Measurements from ENCODE around the gene DOCK8. TPM values are rescaled to one million over a fixed set of nuclear protein-coding genes. Genes with fewer than 3 reads are reported as not detected.

DOCK8 gene
- total and polyA plus RNA-seq, 4 experiments from 2014 or later, result 31.0 to 315 (median 200) TPM

GRCh38 chr9:370086-370485 lies 155.4 kb downstream of the DOCK8 start:
- CTCF ChIA-PET (ENCODE audit: partially characterized antibody), result no interaction called here
- Mint-ChIP-seq H3K4me1 (peaks cover 0 to 1% (median under 1%) of the 10 kb centered on the region in 4 donors), H3K9me3 (no peaks in the 10 kb centered on the region), H3K36me3 (peaks cover 78 to 91% of the 10 kb centered on the region in 2 donors), H3K27me3 (no peaks in the 10 kb centered on the region), H3K27ac (no peak overlapping the region), H3K4me3 (no peak overlapping the region)
- no peak for DNase-seq
- POLR2A ChIA-PET (ENCODE audit: partially characterized antibody), result no interaction called here
- Histone ChIP-seq H3K27me3 (ENCODE audit: insufficient read depth, low read length) (no peaks in the 10 kb centered on the region), H3K4me3 (ENCODE audit: low read length in 2 of 2) (no peak overlapping the region), H3K4me1 (ENCODE audit: insufficient read depth, low read length) (no peaks in the 10 kb centered on the region), H3K36me3 (ENCODE audit: insufficient read depth, low read length) (peaks cover 87% of the 10 kb centered on the region), H3K27ac (ENCODE audit: low read depth, low read length) (no peak overlapping the region), H3K9me3 (ENCODE audit: control insufficient read depth in 1 of 2, low read length in 2 of 2) (no peaks in the 10 kb centered on the region)
- intact Hi-C loops (cut with micrococcal nuclease), result no loop called here

DNA sequence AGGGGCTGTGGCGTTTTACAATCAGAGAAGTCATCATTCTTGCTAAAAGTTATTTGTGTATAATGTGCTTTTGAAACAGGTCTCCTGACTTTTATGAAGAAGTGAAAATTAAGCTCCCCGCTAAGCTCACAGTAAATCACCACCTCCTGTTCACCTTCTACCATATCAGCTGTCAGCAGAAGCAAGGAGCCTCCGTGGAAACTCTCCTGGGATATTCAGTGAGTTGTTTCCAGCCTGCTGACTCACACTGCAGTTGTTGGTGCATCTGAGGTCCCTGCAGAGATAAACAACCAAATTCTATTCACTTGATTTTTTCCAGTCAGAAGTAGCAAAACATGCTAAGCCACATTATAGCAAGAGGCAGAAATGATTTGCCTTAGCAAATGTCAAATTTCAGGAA lies 156.7 kb downstream of the DOCK8 start:
- no peak overlapping the region for H3K4me3 Mint-ChIP-seq
- H3K27me3 Mint-ChIP-seq, result no peaks in the 10 kb centered on the region
- no peak for DNase-seq
- H3K27ac ChIP-seq (ENCODE audit: low read depth, low read length), result no peak overlapping the region
- H3K9me3 Mint-ChIP-seq, result no peaks in the 10 kb centered on the region
- intact Hi-C loops (cut with micrococcal nuclease), result no loop called here
- H3K27me3 ChIP-seq (ENCODE audit: insufficient read depth, low read length), result no peaks in the 10 kb centered on the region
- H3K4me1 ChIP-seq (ENCODE audit: insufficient read depth, low read length), result no peaks in the 10 kb centered on the region
- H3K4me1 Mint-ChIP-seq, result peaks cover 0 to 4% (median 0%) of the 10 kb centered on the region in 4 donors
- ChIA-PET POLR2A (ENCODE audit: partially characterized antibody) (no interaction called here), CTCF (ENCODE audit: partially characterized antibody) (no interaction called here)
- H3K36me3 ChIP-seq (ENCODE audit: insufficient read depth, low read length), result peaks cover 88% of the 10 kb centered on the region
- peaks cover 77 to 91% of the 10 kb centered on the region in 2 donors for H3K36me3 Mint-ChIP-seq
- no peak overlapping the region for H3K4me3 ChIP-seq (ENCODE audit: low read length in 2 of 2)
- no peak overlapping the region for H3K27ac Mint-ChIP-seq
- H3K9me3 ChIP-seq (ENCODE audit: control insufficient read depth in 1 of 2, low read length in 2 of 2), result no peaks in the 10 kb centered on the region

DNA sequence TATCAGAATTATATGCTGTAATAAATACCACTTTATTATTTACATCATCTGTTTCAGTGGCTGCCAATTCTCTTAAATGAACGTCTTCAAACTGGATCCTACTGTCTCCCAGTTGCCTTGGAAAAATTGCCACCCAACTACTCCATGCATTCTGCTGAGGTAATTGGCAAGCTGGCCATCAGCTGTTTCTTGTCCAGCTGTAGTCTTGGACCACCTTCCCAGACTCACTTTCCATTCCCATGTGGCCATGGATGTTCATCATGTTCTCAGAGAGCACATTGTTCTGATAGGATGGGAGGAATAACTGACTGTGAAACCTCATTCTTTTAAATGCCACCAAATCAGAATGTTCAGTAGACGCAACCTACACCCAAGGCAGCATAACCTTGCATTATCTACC lies 157.5 kb downstream of the DOCK8 start:
- DNase-seq, result no peak
- Mint-ChIP-seq H3K4me3 (no peak overlapping the region), H3K27me3 (no peaks in the 10 kb centered on the region), H3K27ac (peak overlapping the region in 4 of 7 donors; percentile 25 to 69 (median 58)), H3K4me1 (peaks cover 0 to 4% (median 0%) of the 10 kb centered on the region in 4 donors), H3K9me3 (no peaks in the 10 kb centered on the region), H3K36me3 (peaks cover 79 to 90% of the 10 kb centered on the region in 2 donors)
- no peak overlapping the region for H3K4me3 ChIP-seq (ENCODE audit: low read length in 2 of 2)
- peaks cover 4% of the 10 kb centered on the region for H3K4me1 ChIP-seq (ENCODE audit: insufficient read depth, low read length)
- intact Hi-C loops (cut with micrococcal nuclease), result no loop called here
- H3K36me3 ChIP-seq (ENCODE audit: insufficient read depth, low read length), result peaks cover 88% of the 10 kb centered on the region
- no peaks in the 10 kb centered on the region for H3K27me3 ChIP-seq (ENCODE audit: insufficient read depth, low read length)
- ChIA-PET POLR2A (ENCODE audit: partially characterized antibody) (no interaction called here), CTCF (ENCODE audit: partially characterized antibody) (no interaction called here)
- H3K9me3 ChIP-seq (ENCODE audit: control insufficient read depth in 1 of 2, low read length in 2 of 2), result no peaks in the 10 kb centered on the region
- H3K27ac ChIP-seq (ENCODE audit: low read depth, low read length), result no peak overlapping the region

DNA sequence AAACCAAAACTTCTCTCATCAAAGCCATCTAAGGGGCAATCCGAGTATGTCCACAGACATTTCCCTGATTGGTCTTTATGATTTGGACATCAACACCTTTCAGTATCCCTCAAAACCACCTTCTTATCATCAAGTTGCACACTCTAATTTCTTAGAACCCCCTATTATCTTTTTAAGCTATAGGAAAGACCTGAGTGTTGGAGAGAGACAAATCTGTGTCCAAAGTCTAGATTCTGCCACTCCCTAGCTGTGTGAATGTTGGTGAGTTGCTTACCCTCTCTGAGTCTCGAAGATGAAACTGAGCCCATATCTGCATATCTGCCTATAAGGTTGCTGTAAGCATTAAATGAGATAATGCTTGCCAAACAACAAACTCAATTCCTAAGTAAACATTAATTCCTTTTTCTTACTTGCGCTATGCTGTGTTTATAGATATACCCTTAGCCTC lies 159.1 kb downstream of the DOCK8 start:
- Histone ChIP-seq H3K27ac (ENCODE audit: low read depth, low read length) (no peak overlapping the region), H3K27me3 (ENCODE audit: insufficient read depth, low read length) (no peaks in the 10 kb centered on the region), H3K4me1 (ENCODE audit: insufficient read depth, low read length) (peaks cover 4% of the 10 kb centered on the region), H3K9me3 (ENCODE audit: control insufficient read depth in 1 of 2, low read length in 2 of 2) (no peaks in the 10 kb centered on the region), H3K4me3 (ENCODE audit: low read length in 2 of 2) (no peak overlapping the region), H3K36me3 (ENCODE audit: insufficient read depth, low read length) (peaks cover 90% of the 10 kb centered on the region)
- DNase-seq, result no peak
- ChIA-PET CTCF (ENCODE audit: partially characterized antibody) (interaction anchor here (1.1 to 1.5 kb wide), 2 partner anchors 9 to 14 kb away, joined by 3 to 4 read pairs; no protein-coding TSS in a partner anchor), POLR2A (ENCODE audit: partially characterized antibody) (no interaction called here)
- H3K4me1 Mint-ChIP-seq, result peaks cover 0 to 10% (median 8%) of the 10 kb centered on the region in 4 donors
- H3K9me3 Mint-ChIP-seq, result no peaks in the 10 kb centered on the region
- peaks cover 76 to 92% of the 10 kb centered on the region in 2 donors for H3K36me3 Mint-ChIP-seq
- peak overlapping the region in 4 of 7 donors; percentile 36 to 80 (median 52) for H3K27ac Mint-ChIP-seq
- no peaks in the 10 kb centered on the region for H3K27me3 Mint-ChIP-seq
- intact Hi-C loops (cut with micrococcal nuclease), result no loop called here
- H3K4me3 Mint-ChIP-seq, result no peak overlapping the region

GRCh38 chr9:374736-375135 lies 160.1 kb downstream of the DOCK8 start:
- H3K36me3 Mint-ChIP-seq, result peaks cover 78 to 92% of the 10 kb centered on the region in 2 donors
- POLR2A ChIA-PET (ENCODE audit: partially characterized antibody), result no interaction called here
- CTCF ChIA-PET (ENCODE audit: partially characterized antibody), result interaction anchor here (0.8 to 1.5 kb wide), 2 partner anchors 10 to 49 kb away, joined by 3 to 4 read pairs; no protein-coding TSS in a partner anchor
- no peaks in the 10 kb centered on the region for H3K27me3 Mint-ChIP-seq
- no peak overlapping the region for H3K4me3 ChIP-seq (ENCODE audit: low read length in 2 of 2)
- no peaks in the 10 kb centered on the region for H3K27me3 ChIP-seq (ENCODE audit: insufficient read depth, low read length)
- H3K4me1 Mint-ChIP-seq, result peaks cover 0 to 10% (median 8%) of the 10 kb centered on the region in 4 donors
- H3K9me3 ChIP-seq (ENCODE audit: control insufficient read depth in 1 of 2, low read length in 2 of 2), result no peaks in the 10 kb centered on the region
- peak overlapping the region in 2 of 7 donors; percentile 13 to 37 for H3K27ac Mint-ChIP-seq
- H3K27ac ChIP-seq (ENCODE audit: low read depth, low read length), result no peak overlapping the region
- DNase-seq, result no peak
- intact Hi-C loops (cut with micrococcal nuclease), result no loop called here
- no peak overlapping the region for H3K4me3 Mint-ChIP-seq
- no peaks in the 10 kb centered on the region for H3K9me3 Mint-ChIP-seq
- peaks cover 90% of the 10 kb centered on the region for H3K36me3 ChIP-seq (ENCODE audit: insufficient read depth, low read length)
- peaks cover 4% of the 10 kb centered on the region for H3K4me1 ChIP-seq (ENCODE audit: insufficient read depth, low read length)

DNA sequence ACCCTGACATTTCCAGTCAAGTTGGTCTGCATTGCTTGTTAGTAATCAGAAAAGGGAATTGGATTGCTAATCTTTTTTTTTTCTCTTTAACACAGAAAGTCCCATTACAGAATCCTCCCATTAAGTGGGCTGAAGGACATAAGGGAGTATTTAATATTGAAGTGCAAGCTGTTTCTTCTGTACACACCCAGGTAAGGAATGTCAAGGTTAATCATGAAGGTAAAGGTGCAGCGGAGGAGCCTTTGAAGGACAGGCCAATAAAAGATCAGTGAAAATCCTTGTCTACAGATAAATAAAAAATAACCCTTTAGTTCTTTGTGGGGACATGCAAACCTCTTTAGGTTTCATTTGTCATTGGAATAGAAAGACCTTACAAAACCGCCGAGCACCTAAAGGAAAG lies 161.4 kb downstream of the DOCK8 start:
- ChIA-PET POLR2A (ENCODE audit: partially characterized antibody) (no interaction called here), CTCF (ENCODE audit: partially characterized antibody) (no interaction called here)
- intact Hi-C loops (cut with micrococcal nuclease), result no loop called here
- Mint-ChIP-seq H3K27ac (peak overlapping the region in 3 of 7 donors; percentile 0 to 14 (median 8)), H3K9me3 (no peaks in the 10 kb centered on the region), H3K27me3 (no peaks in the 10 kb centered on the region), H3K4me1 (peaks cover 0 to 10% (median 8%) of the 10 kb centered on the region in 4 donors), H3K4me3 (no peak overlapping the region), H3K36me3 (peaks cover 68 to 83% of the 10 kb centered on the region in 2 donors)
- Histone ChIP-seq H3K36me3 (ENCODE audit: insufficient read depth, low read length) (peaks cover 82% of the 10 kb centered on the region), H3K27ac (ENCODE audit: low read depth, low read length) (no peak overlapping the region), H3K9me3 (ENCODE audit: control insufficient read depth in 1 of 2, low read length in 2 of 2) (no peaks in the 10 kb centered on the region), H3K4me1 (ENCODE audit: insufficient read depth, low read length) (peaks cover 4% of the 10 kb centered on the region), H3K4me3 (ENCODE audit: low read length in 2 of 2) (no peak overlapping the region), H3K27me3 (ENCODE audit: insufficient read depth, low read length) (no peaks in the 10 kb centered on the region)
- no peak for DNase-seq

DNA sequence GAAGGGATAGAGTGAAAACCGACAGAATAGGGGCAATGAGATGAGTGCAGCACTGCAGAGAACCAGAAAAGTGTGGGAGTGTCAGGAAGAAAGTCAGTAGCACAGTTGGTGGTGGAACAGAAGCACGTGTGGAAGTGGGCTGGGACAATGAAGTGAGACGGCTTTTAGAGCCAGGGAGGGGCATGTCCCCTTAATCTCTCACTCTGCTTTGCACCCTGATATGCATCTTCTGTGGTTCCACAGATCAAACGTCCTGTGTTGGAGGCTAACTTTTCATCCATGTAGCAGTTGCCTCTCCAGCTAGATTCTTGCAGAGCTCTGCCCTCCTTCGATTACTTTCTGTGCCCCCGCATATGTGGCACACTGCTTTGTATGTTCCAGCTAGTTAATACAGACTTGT lies 163.6 kb downstream of the DOCK8 start:
- DNase-seq, result peak in 1 of 5 donors; percentile 28
- H3K9me3 ChIP-seq (ENCODE audit: control insufficient read depth in 1 of 2, low read length in 2 of 2), result no peaks in the 10 kb centered on the region
- H3K27ac ChIP-seq (ENCODE audit: low read depth, low read length), result no peak overlapping the region
- H3K4me3 ChIP-seq (ENCODE audit: low read length in 2 of 2), result no peak overlapping the region
- peaks cover 4% of the 10 kb centered on the region for H3K4me1 ChIP-seq (ENCODE audit: insufficient read depth, low read length)
- POLR2A ChIA-PET (ENCODE audit: partially characterized antibody), result no interaction called here
- Mint-ChIP-seq H3K4me3 (peak overlapping the region in 1 of 8 donors; percentile 32), H3K27ac (peak overlapping the region in 6 of 7 donors; percentile 18 to 89 (median 54)), H3K4me1 (peaks cover 0 to 10% (median 8%) of the 10 kb centered on the region in 4 donors), H3K36me3 (peaks cover 63 to 79% of the 10 kb centered on the region in 2 donors), H3K9me3 (no peaks in the 10 kb centered on the region), H3K27me3 (no peaks in the 10 kb centered on the region)
- intact Hi-C loops (cut with micrococcal nuclease), result no loop called here
- CTCF ChIA-PET (ENCODE audit: partially characterized antibody), result no interaction called here
- peaks cover 81% of the 10 kb centered on the region for H3K36me3 ChIP-seq (ENCODE audit: insufficient read depth, low read length)
- no peaks in the 10 kb centered on the region for H3K27me3 ChIP-seq (ENCODE audit: insufficient read depth, low read length)

All from CD4-positive, alpha-beta memory T cell (primary cell).